Stimulated activated CD4-positive, alpha-beta T cell treated with anti-CD3 and anti-CD28 coated beads, TNF-alpha, amount 100 ng/mL, for 24 hours (primary cell): Measurements from ENCODE around the gene KIAA0825.
"Not testable (repeated sequence)": the region's sequence is repeated elsewhere in the genome, so short reads cannot be mapped to it uniquely, and the experiment has no call there.

ENCODE experiments used
- DNase-seq, 3 experiments: peaks; one replicate each; pipeline ENCODE4 v3.0.0-alpha.2; 2020; ENCODE audit warnings: low read depth in 3 of 3

The KIAA0825 gene

DNA sequence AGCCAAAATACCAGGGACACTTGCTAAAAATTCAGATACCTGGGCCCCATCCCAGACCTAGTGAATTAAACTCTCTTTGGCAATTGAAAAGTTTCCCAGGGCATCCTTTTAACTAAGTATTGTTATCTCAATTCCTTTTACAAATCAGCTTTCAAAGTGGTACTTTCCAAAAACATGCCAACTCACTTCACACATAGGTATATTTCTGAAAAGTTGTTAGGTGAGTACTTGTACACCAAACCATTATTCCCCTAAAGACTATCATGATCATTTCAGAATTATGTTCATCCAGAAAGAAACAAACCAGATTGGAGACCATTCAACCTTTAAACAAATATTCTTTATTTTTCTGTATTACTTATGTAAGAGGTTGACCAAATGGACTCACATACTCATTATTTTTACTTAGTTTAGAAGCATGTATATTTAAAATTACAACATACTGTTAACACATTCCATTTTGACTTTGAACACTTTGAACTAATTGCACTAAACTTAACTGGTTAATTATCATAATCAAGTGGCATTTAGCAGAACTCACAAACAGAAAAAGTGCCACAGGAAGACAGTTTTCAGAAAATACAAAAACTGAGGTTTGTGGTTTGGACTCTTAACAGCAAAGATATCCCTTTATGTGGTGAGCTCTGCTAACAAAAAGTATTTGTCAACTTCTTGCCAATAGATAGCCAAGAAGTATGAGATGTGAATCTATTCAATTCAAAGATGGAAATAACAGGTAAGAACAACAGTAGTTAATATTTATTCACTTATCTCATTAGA is 40.7 kb downstream of the KIAA0825 start:
- DNase-seq = no peak

- no peak for DNase-seq
These were observed 43.2 kb downstream of the KIAA0825 start for GRCh38 chr5:94575196-94575595.

- DNase-seq = not testable (repeated sequence)
These were observed 45.1 kb downstream of the KIAA0825 start for GRCh38 chr5:94573349-94573748.

DNA sequence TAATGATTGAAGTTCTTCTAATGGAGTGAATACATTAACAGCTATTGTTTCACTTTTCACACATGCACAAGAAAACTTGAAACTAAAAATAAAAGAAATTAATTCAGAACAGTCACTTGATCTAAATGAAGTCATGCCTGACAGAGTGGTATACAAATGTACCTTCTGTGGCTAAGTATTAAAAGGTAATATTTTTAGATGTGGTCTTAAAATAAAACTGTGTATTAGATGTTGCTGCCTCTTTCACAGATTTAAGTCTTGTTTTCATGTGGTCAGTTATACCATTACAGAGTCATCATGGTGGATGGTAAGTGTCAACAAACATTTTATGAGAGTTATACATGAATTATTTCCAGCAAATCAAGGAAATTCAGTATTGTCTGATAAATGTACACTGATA is 47.0 kb downstream of the KIAA0825 start:
- no peak for DNase-seq

DNA sequence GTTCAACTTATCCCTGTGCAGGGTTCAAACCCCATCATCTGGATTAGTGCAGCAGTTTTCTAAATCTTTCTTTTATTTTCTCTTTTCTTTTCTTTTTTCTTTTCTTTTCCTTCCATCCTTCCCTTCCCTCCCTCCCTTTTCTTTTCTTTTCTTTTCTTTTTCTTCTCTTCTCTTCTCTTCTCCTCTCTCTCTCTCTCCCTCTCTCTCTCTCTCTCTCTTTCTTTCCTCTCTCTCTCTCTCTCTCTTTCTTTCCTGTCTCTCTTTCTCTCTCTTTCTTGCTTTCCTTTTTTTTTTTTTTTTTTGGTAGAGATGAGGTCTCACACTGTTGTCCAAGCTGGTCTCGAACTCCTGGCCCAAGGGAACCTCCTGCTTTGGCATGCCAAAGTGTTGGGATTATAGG is 53.6 kb downstream of the KIAA0825 start:
- no peak for DNase-seq

DNA sequence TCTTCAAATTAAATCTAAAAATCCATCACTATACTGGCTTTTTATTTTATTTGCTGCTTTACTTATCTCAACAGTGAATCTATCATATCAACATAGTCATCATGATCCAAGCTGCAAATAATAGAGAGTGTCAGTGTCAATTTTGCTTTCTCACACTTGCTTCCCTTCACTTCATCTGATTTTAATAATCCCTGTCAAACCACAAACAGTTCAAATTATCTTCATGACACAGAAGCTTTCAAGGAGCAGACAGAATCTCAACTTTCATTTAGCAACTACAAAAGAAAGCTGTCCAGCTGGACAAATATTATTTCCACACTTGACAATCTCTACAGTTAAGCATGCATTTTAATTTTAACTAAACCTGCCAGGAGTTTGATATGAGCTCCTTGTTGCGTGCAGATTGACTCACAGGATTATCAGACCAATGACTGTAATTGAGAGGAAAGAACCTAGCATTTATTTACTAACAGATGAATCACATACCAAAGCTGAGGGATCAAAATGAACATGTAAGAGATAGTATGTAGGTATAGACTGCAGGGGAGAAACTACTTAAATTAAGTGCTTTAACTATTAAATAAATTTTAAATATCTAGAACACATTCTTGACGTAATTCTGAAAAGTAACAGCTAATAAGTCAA is 56.0 kb downstream of the KIAA0825 start:
- no peak for DNase-seq

DNA sequence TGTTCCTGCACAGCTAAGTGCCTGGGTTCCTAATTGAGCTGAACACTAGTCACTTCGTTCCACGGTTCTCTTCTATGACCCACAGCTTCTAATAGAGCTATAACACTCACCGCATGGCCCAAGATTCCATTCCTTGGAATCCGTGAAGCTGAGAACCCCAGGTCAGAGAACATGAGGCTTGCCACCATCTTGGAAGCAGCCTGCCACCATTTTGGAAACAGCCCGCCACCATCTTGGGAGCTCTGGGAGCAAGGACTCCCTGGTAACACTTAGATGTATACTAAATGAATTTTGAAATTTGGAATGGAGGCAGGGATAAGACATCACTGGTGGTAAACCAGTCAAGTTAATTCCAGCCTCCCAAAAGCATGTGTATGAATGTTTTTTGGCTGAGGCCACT is 60.4 kb downstream of the KIAA0825 start:
- no peak for DNase-seq

- no peak for DNase-seq
These were observed 66.5 kb downstream of the KIAA0825 start for GRCh38 chr5:94551858-94552257.

GRCh38 chr5:94545870-94546625 is 72.4 kb downstream of the KIAA0825 start:
- no peak for DNase-seq

DNA sequence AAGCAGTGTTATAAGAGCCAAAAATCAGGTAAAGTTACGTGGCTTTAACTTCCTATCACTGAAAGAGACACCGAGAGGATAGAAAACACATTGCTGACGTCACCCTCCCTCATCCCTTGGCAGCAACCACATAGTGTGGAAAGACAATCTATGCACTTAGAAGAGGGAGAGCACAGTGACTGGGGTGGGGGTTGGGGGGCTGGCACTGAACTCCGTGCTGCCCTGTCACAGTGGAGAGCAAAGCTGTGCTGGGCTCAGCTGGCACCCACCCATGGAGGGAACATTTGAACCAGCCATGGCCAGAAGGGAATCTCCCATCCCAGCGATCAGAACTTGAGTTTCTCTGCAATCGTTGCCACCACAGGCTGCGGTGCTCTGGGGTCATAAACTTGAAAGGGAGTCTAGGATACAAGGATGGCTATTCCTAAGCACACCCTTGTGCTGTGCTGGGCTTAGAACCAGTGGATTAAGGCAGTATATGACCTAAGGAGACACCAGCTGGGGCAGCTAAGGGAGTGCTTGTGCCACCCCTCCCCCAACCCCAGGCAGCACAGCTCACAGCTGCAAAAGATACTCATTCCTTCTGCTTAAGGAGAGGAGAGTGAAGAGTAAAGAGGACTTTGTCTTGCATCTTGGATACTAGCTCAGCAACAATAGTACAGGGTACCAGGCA is 73.4 kb downstream of the KIAA0825 start:
- DNase-seq = no peak

GRCh38 chr5:94544031-94544650 is 74.3 kb downstream of the KIAA0825 start:
- DNase-seq = no peak

GRCh38 chr5:94540856-94541494 is 77.4 kb downstream of the KIAA0825 start:
- DNase-seq = no peak

GRCh38 chr5:94538260-94538659 is 80.1 kb downstream of the KIAA0825 start:
- DNase-seq = no peak

- no peak for DNase-seq
These were observed 91.7 kb downstream of the KIAA0825 start for GRCh38 chr5:94526706-94527105.

DNA sequence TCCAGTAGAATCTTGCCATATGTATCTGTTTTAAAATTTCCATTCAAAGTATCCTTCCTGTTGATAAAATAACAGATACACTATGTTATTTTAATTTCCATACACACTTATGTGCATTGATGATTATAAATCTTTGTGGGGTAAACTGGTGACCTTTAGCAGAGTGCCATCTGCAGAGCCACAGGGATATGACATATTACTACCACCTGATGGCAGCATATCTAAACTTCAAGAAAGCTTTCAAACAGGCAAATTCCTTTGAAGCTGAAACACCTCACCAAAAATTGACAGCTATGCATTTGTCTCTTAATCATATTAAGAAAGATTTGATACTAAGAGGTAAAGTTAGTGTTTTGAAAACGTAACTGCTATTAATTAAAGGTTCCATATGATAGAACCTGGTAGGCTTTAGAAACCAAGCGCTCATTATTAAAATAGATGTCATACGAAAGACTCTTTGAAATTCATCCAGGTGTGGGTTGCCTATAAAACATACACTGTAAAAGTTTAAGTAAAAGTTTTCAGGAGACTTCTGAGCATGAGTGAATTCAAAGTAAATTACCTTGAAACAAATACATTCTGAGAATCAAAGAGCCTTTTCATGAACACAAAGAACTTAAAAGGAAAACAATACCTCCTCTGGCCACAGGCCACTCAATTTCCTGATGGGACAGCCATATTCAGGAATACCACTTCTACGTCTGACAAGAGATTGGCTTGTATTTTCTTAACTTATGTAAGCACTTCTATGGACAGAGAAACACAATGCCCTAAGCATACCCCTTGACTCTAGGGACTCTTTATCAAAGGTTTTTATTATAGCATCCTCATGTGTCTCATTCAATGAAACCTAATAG is 93.3 kb downstream of the KIAA0825 start:
- no peak for DNase-seq

- DNase-seq = no peak
These were observed 95.4 kb downstream of the KIAA0825 start for GRCh38 chr5:94523018-94523417.

DNA sequence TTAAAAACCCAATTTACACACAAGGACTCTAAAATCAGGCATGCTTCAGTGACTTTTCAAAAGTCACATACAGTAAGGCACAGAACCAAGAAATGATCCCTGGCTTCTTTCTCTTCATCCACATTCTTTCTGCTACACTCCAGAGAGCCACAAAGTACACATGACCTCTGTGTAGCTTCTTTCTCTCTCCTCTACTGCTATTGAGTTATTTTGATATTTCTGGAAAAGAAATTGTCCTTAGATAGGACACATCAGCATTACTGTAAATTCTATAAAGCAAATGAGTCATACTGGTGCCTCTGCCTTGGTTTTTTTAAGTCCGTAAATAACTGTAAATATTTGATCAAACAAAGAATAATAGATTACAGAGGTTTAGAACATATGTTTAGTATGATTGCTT is 96.3 kb downstream of the KIAA0825 start:
- DNase-seq = no peak

DNA sequence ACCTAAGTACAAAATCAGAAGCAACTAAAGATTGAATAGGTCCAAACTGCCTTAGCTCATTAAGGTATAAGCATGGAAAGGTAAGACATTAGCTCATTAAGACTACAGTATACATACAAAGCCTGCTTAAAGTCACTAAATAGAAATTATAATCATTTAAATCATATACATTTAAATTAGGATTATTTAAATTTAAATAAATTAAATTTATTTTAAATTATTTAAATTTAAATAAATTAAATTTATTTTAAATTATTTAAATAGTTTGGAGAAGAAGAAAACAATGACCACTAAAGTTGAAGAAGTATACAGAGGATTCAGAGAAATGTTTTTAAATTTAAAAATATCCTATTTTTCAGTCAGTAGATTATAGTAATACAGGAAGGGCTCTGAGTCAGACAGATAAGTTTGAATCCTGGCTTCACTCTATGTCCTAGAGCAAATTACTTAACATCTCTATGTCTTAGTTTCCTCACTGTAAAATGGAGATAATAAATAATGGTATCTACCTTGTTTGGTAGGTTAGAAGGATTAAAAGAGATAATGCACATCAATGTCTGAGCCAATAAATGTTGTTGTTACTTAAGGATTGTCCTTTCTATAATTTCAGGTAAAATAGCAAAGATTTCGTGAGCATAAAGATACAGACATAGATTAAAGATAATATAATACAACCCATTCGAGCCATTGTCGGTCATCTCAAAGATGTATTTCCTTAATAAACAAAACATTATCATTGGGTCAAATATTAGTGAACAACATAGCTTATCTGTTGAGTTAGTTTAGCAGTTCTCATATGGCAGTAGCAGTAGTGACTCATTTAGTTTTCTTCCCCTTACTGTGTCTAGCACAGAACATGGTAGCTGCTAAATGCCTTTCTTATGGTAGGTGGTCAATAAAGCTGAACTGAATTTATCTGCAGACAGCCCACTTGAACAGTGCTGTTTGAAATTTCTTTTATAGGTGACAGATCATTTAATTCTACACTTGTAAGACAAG is 100.6 kb downstream of the KIAA0825 start:
- no peak for DNase-seq

DNA sequence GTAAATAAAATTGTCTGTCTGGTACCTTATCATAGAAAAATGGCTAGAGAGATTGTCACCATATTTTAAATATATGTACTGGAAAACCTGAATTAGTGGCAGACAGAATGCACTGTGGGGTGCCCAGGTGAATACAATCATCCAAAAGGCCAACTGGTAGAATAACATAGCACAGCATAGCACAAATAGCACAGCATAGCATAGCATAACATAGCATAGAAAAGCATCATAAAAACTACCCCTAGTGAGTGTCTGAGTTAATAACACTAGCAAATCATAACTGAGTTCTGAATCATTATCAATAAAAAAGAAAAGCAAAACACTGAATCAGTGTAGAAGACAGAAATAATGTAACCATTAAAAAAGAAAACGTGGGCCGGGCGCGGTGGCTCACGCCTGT is 102.3 kb downstream of the KIAA0825 start:
- DNase-seq = no peak
